ENCODE results near the gene TMPRSS4. TPM values are rescaled to one million over a fixed set of nuclear protein-coding genes. Genes with fewer than 3 reads are reported as not detected.

TMPRSS4 gene
- polyA plus RNA-seq, 1 of the 3 experiments (the other 2 are of a cell fraction) = not detected

DNA sequence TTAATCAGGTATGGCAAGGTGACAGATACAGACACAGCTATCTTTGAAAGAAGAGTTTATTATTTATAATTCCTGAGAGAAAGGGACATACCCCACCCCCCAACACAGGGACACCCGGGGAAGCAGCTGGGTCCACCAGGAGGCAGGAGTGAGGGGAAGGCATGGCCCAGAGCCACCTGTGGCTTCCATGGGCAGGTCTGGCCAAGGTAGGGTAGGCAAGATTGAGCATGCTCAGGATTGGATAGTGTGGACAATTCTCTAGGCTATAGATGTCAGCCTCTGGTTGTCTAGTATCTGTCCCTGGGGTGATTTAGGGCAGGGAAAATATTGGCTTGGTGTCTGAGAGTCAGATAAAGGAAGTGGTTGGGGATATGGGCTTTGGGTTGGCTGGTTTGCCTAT, 37.4 kb downstream of the TMPRSS4 start:
- Histone ChIP-seq H3K4me2 (no peak overlapping the region), H3K36me3 (replicated peaks in 1 of 2; ENCODE audit: control insufficient read depth in 1 of 2, insufficient read depth in 2 of 2, low read length in 1 of 2) (no peaks in the 10 kb centered on the region), H3K27me3 (ENCODE audit: insufficient read depth) (no peaks in the 10 kb centered on the region; the same call in 1 of the 2 replicates), H3K4me3 (ENCODE audit: low read depth in 2 of 2, low read length in 1 of 2) (no peak overlapping the region), H3K9me3 (no peaks in the 10 kb centered on the region), H3K9me2 (no peaks in the 10 kb centered on the region), H3K79me2 (ENCODE audit: insufficient read depth) (no peaks in the 10 kb centered on the region), H2AFZ (ENCODE audit: low read depth) (no peak overlapping the region), H4K20me1 (ENCODE audit: insufficient read depth) (no peaks in the 10 kb centered on the region), H3K4me1 (ENCODE audit: control insufficient read depth in 1 of 2, insufficient read depth in 2 of 2, low read depth in 1 of 2, low read length in 1 of 2) (no peaks in the 10 kb centered on the region), H3F3A (replicated peaks; ENCODE audit: insufficient read depth) (no peaks in the 10 kb centered on the region), H3K27ac (ENCODE audit: low read depth in 2 of 2, low read length in 1 of 2) (no peak overlapping the region), H3K9ac (no peak overlapping the region)
- no peak for TF ChIP-seq RFX5 (IDR thresholded peaks at IDR 0.05; ENCODE audit: low read length)
- TF ChIP-seq RAD21 (IDR thresholded peaks at IDR 0.05; ENCODE audit: low read length) = no peak
- TF ChIP-seq NRF1 (IDR thresholded peaks at IDR 0.05; ENCODE audit: low read depth, low read length) = no peak
- TF ChIP-seq, protein P1, sequence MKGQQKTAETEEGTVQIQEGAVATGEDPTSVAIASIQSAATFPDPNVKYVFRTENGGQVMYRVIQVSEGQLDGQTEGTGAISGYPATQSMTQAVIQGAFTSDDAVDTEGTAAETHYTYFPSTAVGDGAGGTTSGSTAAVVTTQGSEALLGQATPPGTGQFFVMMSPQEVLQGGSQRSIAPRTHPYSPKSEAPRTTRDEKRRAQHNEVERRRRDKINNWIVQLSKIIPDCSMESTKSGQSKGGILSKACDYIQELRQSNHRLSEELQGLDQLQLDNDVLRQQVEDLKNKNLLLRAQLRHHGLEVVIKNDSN (IDR thresholded peaks at IDR 0.05; ENCODE audit: borderline replicate concordance, low read depth) = no peak
- TF ChIP-seq, protein P2, sequence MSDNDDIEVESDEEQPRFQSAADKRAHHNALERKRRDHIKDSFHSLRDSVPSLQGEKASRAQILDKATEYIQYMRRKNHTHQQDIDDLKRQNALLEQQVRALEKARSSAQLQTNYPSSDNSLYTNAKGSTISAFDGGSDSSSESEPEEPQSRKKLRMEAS (IDR thresholded peaks at IDR 0.05; ENCODE audit: low read depth) = no peak
- no peak for TF ChIP-seq YY1 (IDR thresholded peaks at IDR 0.05; ENCODE audit: low read depth)
- no peak for TF ChIP-seq TEAD4 (IDR thresholded peaks at IDR 0.05; ENCODE audit: borderline replicate concordance, insufficient read depth)
- TF ChIP-seq GABPA (IDR thresholded peaks at IDR 0.05; ENCODE audit: low read depth) = no peak
- POLR2A ChIA-PET = no interaction called here
- DNase-seq = no peak
- WGBS (ENCODE audit: low lambda C conversion rate) = 0% methylated on average over 1 of the region's 1 CpG
- CTCF ChIA-PET = interaction anchor here (0.6 to 2.1 kb wide), 2 partner anchors 32 to 58 kb away, joined by 3 to 6 read pairs; no protein-coding TSS in a partner anchor

DNA sequence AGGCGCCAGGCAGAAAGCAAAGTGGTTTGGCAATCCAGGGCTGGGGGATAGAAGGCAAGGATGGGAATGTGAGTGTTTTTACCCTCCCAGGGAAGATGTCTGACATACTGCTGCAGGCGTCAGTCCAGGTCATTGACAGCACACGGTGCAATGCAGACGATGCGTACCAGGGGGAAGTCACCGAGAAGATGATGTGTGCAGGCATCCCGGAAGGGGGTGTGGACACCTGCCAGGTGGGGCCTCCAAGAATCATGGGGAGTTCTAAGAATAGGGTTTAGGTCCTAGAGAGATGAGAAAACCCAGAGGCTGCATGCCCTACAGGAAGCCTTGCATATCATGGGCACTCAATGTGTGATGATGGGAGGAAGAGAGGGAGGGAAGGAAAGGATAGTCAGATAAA, 38.2 kb downstream of the TMPRSS4 start:
- H3K4me1 ChIP-seq (ENCODE audit: control insufficient read depth in 1 of 2, insufficient read depth in 2 of 2, low read depth in 1 of 2, low read length in 1 of 2) = no peaks in the 10 kb centered on the region
- no peak for DNase-seq
- H3K4me3 ChIP-seq (ENCODE audit: low read depth in 2 of 2, low read length in 1 of 2) = no peak overlapping the region
- H3K4me2 ChIP-seq = no peak overlapping the region
- 46% methylated on average over 7 of the region's 7 CpGs for WGBS (ENCODE audit: low lambda C conversion rate)
- POLR2A ChIA-PET = no interaction called here
- H3K9me3 ChIP-seq = no peaks in the 10 kb centered on the region
- H3K36me3 ChIP-seq (replicated peaks in 1 of 2; ENCODE audit: control insufficient read depth in 1 of 2, insufficient read depth in 2 of 2, low read length in 1 of 2) = no peaks in the 10 kb centered on the region
- no peak overlapping the region for H3K27ac ChIP-seq (ENCODE audit: low read depth in 2 of 2, low read length in 1 of 2)
- H3K27me3 ChIP-seq (ENCODE audit: insufficient read depth) = no peaks in the 10 kb centered on the region; the same call in 1 of the 2 replicates
- no peaks in the 10 kb centered on the region for H3K79me2 ChIP-seq (ENCODE audit: insufficient read depth)
- H3K9me2 ChIP-seq = no peaks in the 10 kb centered on the region
- no peak overlapping the region for H2AFZ ChIP-seq (ENCODE audit: low read depth)
- no peaks in the 10 kb centered on the region for H3F3A ChIP-seq (replicated peaks; ENCODE audit: insufficient read depth)
- CTCF ChIA-PET = interaction anchor here (1.2 kb wide), 1 partner anchor 56 kb away, joined by 3 read pairs; no protein-coding TSS in a partner anchor
- no peaks in the 10 kb centered on the region for H4K20me1 ChIP-seq (ENCODE audit: insufficient read depth)
- no peak overlapping the region for H3K9ac ChIP-seq
- TF ChIP-seq SMC3 (IDR thresholded peaks at IDR 0.05; ENCODE audit: low read depth, low read length) = no peak
- TF ChIP-seq MEF2A (IDR thresholded peaks at IDR 0.05; ENCODE audit: borderline replicate concordance, low read depth) = no peak
- TF ChIP-seq NFIC (IDR thresholded peaks at IDR 0.05; ENCODE audit: borderline replicate concordance) = no peak
- TF ChIP-seq EZH2phosphoT487 (IDR thresholded peaks at IDR 0.05; ENCODE audit: borderline replicate concordance, low read depth) = no peak
- TF ChIP-seq GATA2 (CRISPR knock-in tag; IDR thresholded peaks at IDR 0.05) = no peak
- TF ChIP-seq, protein P3, sequence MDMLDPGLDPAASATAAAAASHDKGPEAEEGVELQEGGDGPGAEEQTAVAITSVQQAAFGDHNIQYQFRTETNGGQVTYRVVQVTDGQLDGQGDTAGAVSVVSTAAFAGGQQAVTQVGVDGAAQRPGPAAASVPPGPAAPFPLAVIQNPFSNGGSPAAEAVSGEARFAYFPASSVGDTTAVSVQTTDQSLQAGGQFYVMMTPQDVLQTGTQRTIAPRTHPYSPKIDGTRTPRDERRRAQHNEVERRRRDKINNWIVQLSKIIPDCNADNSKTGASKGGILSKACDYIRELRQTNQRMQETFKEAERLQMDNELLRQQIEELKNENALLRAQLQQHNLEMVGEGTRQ (IDR thresholded peaks at IDR 0.05; ENCODE audit: borderline replicate concordance, low read depth, low read length) = no peak
- TF ChIP-seq SIN3A (IDR thresholded peaks at IDR 0.05; ENCODE audit: borderline replicate concordance, low read depth, low read length) = no peak
- no peak for TF ChIP-seq ELF1 (IDR thresholded peaks at IDR 0.05)
- TF ChIP-seq RAD21 (IDR thresholded peaks at IDR 0.05; ENCODE audit: low read length) = no peak
- no peak for TF ChIP-seq EP300 (IDR thresholded peaks at IDR 0.05; ENCODE audit: borderline replicate concordance in 1 of 2, low read depth in 1 of 2, low read length in 1 of 2)
- TF ChIP-seq, protein P4, sequence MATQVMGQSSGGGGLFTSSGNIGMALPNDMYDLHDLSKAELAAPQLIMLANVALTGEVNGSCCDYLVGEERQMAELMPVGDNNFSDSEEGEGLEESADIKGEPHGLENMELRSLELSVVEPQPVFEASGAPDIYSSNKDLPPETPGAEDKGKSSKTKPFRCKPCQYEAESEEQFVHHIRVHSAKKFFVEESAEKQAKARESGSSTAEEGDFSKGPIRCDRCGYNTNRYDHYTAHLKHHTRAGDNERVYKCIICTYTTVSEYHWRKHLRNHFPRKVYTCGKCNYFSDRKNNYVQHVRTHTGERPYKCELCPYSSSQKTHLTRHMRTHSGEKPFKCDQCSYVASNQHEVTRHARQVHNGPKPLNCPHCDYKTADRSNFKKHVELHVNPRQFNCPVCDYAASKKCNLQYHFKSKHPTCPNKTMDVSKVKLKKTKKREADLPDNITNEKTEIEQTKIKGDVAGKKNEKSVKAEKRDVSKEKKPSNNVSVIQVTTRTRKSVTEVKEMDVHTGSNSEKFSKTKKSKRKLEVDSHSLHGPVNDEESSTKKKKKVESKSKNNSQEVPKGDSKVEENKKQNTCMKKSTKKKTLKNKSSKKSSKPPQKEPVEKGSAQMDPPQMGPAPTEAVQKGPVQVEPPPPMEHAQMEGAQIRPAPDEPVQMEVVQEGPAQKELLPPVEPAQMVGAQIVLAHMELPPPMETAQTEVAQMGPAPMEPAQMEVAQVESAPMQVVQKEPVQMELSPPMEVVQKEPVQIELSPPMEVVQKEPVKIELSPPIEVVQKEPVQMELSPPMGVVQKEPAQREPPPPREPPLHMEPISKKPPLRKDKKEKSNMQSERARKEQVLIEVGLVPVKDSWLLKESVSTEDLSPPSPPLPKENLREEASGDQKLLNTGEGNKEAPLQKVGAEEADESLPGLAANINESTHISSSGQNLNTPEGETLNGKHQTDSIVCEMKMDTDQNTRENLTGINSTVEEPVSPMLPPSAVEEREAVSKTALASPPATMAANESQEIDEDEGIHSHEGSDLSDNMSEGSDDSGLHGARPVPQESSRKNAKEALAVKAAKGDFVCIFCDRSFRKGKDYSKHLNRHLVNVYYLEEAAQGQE (IDR thresholded peaks at IDR 0.05; ENCODE audit: low read depth, low read length) = no peak
- TF ChIP-seq, protein P2 (IDR thresholded peaks at IDR 0.05; ENCODE audit: low read depth) = no peak
- TF ChIP-seq, protein P5, sequence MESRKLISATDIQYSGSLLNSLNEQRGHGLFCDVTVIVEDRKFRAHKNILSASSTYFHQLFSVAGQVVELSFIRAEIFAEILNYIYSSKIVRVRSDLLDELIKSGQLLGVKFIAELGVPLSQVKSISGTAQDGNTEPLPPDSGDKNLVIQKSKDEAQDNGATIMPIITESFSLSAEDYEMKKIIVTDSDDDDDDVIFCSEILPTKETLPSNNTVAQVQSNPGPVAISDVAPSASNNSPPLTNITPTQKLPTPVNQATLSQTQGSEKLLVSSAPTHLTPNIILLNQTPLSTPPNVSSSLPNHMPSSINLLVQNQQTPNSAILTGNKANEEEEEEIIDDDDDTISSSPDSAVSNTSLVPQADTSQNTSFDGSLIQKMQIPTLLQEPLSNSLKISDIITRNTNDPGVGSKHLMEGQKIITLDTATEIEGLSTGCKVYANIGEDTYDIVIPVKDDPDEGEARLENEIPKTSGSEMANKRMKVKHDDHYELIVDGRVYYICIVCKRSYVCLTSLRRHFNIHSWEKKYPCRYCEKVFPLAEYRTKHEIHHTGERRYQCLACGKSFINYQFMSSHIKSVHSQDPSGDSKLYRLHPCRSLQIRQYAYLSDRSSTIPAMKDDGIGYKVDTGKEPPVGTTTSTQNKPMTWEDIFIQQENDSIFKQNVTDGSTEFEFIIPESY (IDR thresholded peaks at IDR 0.05; ENCODE audit: borderline replicate concordance, low read depth) = no peak
- TF ChIP-seq FOSL2 (IDR thresholded peaks at IDR 0.05; ENCODE audit: borderline replicate concordance, low read depth) = no peak
- TF ChIP-seq NRF1 (IDR thresholded peaks at IDR 0.05; ENCODE audit: low read depth, low read length) = no peak

Data from SK-N-SH (cell line).